HG02973 (cell line): ENCODE data around the gene PITPNM1.
"Not testable (repeated sequence)": the region's sequence is repeated elsewhere in the genome, so short reads cannot be mapped to it uniquely, and the experiment has no call there.

Experiments used
- ATAC-seq: cut with Tn5 transposase; IDR thresholded peaks from one replicate; pipeline ENCODE4 v1.9.1; 2021; ENCODE audit warnings: moderate library complexity; ENCODE audit not compliant: unreplicated experiment

PITPNM1 gene

DNA sequence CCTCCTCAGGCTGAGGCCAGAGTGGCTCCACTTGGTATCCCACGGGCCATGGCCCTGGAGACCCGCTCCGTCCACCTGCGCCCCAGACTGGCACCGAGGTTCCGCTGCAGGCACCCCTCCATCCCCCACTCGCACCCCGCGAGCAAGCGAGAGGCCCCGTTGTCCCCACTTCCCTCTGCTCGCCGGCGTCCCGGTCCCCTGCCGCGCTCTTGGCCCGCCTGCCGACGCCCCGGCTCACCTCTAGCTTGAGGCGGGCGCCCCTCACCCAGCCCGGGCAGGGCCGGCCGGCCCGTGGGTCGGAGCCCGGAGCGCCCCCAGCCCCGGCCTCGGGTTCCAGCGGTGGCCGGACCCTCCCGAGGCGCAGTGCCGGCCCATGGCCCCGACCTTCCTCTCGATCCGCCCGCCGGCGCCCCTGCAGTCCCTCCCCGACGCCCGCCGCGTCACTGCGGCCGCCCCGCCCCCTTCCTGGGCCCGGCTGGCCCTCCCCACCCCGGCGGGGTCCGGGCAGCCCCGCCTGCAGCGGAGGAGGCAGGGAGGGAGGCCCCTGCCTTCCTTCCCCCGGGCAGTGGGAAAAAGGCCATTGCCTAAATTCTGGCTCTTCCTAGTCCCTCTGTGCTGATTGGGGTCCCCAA, at the start of gene PITPNM1:
PITPNM1 (minus strand) TSS at position 414 of the 632 bp plus-strand sequence. CDS start 1,183 bp downstream, outside the sequence.
- ATAC-seq: no peak

DNA sequence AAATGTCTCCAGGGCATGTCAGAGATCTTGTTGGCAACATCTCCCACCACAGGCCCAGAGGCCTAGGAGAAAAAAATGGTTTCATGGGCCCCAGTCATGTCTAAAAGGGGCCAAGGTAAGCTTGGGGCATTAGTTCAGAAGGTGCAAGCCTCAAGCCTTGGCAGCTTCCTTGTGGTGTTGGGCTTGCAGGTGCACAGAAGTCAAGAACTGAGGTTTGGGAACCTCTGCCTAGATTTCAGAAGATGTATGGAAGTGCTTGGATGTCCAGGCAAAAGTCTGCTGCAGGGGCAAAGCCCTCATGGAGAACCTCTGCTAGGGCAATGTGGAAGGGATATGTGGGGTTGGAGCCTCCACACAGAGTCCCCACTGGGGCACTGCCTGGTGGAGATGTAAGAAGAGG, 46.5 kb upstream of the PITPNM1 start:
- not testable (repeated sequence) for ATAC-seq

DNA sequence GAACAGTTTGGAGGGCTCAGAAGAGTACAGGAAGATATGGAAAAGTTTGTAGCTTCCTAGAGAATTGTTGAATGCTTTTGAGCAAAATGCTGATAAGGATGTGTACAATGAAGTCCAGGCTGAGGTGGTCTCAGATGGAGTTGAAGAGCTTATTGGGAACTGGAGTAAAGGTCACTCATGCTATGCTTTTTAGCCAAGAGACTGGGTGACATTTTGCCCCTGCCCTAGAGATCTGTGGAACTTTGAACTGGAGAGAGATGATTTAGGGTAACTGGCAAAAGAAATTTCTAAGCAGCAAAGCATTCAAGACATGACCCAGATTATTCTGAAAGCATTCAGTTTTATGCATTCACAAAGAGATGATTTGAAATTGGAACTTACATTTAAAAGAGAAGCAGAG, 46.0 kb upstream of the PITPNM1 start:
- no peak for ATAC-seq

DNA sequence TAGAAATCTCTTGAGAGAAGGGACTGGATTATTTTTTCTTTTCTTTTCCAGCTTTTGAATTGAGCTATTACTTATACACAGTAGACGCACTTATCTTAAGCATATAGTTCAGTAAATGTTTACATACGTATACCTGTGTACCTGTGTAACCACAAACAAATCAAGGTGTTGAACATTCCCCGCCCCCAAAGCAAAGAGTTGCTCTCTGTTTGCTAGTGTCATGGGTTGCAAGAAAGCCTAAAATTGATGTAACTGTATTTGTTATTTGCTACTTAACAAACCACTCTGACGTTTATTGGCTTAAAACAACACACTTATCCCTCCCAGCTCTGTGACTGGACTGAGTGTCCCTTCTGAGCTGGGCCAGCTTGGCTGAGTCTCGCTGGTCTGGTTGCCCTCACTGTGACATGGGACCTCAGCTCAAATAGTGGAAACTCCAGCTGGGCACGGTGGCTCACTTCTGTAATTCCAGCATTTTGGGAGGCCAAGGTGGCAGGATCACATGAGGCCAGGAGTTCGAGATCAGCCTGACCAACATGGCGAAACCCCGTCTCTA, 43.5 kb upstream of the PITPNM1 start:
- ATAC-seq: no peak

DNA sequence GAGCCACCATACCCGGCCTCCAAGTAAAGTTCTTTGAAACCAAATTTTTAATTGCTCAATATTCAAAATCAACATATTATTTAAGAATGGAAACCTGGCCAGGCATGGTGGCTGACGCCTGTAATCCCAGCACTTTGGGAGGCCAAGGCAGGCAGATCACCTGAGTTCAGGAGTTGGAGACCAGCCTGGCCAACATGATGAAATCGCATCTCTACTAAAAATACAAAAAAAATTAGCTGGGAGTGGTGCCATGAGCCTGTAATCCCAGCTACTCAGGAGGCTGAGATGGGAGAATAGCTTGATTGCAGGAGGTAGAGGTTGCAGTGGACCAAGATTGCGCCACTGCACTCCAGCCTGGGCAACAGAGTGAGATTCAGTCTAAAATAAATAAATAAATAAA, 42.9 kb upstream of the PITPNM1 start:
- ATAC-seq: not testable (repeated sequence)

DNA sequence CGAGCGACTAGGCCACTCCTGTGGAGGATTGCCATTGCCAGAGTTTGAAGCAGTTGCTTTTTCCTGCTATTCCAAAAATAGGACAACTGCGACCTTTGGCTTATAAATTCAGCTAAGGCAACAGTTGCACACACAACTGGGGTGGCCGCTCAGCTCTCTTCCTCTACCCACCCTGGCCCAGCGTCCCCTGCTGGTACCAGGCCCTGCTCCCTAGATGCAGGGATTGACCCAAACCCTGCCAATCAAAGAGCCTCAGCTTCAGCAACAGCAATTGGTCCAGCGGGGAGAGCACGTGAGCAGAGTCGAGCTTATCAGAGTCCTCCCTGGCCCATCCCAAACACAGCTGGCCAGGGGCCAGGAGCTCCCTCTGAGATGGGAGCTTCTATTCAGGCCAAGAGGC, 40.1 kb upstream of the PITPNM1 start:
- no peak for ATAC-seq

DNA sequence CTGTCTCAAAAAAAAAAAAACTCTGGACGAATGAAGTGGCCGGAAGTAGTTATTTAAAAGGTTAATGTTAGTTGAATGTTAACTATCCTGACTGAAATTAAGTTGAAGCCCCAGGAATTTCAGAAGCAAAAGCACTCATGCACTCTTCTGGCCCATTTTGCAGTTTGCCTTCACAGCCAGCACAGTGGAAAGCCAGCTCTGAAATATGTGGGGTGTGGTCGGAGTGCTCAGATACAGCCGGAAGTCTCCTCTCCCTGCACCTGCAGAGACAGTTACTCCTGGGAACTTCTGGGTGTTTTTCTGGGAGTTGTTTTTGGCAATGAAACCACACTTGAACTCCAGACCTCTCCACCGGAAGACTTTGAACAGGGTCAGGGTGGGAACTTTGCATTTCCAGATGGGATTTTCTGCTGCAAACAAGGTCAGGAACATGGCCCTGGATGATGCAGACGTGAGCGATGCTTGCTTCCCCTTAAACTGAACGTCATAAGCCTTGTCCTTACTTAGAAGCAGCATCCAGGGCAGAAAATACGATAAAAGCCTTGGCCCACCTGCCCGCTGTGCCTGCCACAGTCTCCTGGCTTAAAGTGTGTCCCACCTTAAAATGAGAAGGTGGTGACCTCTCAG, 39.6 kb upstream of the PITPNM1 start:
- no peak for ATAC-seq

DNA sequence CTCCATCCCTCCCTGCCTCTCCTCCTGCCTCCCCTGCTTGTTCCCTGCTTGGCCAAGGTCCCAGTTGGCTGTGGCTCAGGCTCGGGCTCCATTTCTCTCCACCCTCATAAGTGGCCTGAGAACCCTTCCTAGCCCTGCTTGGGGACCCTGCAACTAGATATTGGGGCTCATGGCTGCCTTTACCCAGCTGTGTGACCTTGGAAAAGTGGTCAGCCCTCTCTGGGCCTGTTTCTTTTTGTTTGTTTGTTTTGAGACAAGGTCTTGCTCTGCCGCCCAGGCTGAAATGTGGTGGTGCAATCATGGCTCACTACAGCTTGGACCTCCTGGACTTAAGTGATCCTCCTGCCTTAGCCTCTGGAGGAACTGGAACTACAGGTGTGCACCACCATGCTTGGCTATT, 38.4 kb upstream of the PITPNM1 start:
- no peak for ATAC-seq

DNA sequence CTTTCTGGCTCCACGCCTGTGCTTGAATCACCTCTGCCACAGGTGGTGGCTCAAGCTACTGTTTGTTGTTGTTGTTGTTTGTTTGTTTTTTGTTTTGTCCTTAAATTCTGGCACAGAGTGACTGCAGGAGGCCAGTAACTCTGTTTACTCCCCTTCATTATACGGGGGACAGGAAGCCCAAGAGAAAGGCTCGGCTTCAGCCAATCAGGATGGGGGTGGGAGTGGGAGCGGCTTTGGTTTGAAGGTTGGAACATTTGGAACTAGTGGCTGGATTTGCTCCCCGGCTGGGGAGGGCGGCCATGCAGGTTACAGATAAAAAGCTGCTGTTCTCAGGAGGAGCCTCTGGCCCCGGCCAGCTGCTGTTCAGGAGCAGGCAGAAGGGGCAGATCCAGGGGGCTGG, 37.8 kb upstream of the PITPNM1 start:
- no peak for ATAC-seq

DNA sequence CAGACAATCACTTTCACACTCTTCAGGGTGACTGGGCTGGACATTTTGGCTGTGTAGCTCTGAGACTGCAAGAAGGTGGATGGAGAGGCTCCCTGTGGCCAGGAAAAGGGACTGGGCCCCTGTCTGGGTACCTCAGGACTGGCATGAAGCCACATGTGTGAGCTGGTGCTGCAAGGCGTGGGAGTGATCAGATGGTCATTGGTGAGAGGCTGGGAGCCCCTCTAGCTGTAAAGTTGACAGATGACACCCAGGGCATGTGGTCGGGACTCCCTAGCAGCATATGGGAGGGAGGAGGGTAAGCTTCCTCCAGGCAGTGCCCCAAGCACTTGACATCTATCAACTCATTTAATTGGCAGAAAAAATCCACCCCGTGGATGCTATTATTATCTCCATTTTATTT, 37.0 kb upstream of the PITPNM1 start:
- ATAC-seq: no peak

DNA sequence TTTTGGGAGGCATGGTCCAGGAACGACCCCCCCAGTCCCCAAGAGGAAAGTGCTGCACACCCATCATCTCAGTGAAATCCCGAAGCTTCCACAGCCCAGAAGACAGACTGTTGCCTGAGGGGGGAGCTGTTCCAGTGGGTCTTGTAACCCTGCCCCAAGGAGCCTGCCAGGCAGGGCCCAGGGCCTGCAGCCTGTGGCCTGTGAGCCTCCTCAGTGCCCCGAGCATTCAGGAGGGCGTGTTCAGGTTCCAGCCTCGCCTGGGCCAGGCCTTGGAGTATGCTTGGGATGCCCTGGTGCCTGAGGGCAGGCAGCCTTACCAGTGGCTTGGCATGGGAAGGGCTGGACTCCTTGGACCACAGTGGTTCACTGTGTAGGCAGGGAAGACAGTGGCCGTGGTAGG, 36.0 kb upstream of the PITPNM1 start:
- ATAC-seq: no peak

DNA sequence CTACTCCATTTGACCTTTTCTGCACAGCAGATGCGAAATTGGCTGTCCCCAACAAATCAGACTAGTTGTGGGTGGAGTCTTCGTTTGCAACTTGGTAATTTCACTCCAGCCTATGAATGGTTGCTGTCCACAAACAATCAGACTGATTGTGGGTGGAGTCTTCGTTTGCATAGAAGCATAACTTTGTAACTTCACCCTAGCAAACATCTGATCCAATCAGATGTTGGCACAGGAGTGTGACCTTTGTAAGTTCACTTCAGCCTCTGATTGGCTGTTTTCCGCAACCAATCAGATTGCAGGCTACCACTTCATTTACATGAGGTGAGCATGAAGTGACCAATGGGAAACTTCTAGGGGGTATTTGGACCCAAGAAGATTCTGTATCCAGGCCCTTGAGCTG, 34.4 kb upstream of the PITPNM1 start:
- no peak for ATAC-seq

DNA sequence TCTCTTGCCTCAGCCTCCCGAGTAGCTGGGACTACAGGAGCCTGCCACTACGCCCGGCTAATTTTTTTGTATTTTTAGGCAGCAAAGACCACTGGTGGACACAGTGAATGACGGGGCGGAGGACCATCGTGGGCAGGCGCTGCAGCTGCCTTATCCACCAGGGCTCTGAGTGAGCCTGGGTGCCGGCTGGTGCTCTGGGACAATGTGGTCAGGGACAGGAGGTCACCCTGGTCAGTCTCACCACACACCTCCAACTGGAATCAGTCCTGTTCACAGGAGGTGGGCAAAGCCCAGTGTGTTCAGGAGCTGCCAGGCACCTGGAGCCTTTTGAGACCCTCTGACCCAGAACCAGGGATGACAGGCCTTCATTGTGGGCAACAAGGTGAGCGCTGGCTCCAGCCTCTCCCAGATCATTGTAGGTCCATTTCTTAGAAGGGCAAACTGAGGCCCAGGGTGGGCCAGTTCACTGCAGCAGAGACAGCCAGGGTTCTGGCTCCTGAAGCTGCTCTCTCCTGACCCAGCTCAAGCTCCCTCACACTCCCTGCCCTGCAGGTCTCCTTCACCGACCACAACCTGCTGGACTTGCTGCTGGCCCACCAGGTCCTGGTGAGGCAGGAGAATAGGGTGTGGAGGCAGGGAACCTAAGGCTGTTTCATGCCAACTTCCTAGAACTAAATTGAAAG, 33.8 kb upstream of the PITPNM1 start:
- ATAC-seq: no peak

DNA sequence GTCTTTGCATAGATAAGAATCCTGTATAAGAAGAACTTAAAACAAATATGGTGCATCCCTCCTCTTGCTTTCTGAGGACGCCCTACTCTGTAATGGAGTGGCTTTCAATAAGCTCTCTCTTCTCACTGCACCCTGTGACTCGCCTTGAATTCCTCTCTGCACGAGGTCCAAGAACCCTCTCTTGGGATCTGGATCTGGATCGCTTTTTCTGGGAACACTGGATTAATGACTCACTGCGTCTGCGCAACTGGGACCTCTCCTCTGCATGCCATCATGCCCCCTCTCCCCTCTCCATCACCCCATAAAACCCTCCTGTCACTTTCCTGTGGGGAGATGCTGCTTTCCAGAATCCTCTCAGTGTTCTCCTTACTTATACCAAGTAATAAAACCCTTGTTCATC, 33.1 kb upstream of the PITPNM1 start:
- no peak for ATAC-seq

DNA sequence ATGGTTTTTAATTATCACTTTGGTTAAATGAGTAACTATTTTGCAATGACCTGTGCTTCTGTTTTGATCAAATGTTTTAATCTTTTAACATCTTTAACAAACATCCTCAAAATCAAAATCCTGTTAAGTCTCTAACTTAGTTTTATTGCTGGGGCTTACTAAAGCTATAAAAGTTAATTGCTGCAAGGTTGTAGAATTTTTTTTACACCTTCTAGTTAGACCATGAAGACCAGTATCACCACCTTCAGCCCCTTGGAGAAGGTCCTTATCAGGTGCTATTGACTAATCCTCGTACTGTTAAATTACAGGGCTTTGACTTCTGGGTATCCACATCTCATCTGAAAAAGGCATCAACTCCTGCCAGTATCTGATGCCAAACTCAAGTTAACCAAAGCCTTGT, 30.4 kb upstream of the PITPNM1 start:
- no peak for ATAC-seq

DNA sequence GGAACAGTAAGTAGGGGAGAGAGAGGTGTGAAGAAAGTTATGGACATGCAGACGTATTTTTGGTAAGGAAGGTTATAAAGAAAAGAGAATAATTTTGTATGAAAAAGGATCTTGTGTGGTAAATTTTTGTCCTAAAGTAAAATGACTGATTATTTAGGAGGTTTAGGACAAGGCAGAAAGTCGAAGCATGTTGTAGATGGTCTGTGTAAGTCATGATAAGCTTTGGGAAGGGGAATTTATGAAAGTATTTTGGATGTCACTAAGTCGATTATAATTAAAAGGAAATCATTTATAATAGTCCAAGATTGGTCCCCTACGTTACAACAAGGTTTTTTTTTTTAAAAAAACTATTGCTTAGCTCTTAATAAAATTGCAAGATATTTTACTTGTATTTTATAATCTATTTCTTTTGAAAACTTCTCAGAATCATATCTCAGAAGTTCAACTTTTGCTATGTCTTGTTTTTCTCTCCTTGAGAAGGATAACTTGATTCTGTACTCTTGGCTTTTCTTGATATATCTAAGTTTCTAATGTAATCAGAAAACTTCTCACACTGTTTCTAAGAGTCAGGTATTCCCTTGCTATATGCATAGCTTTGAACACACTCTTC, 29.0 kb upstream of the PITPNM1 start:
- no peak for ATAC-seq

DNA sequence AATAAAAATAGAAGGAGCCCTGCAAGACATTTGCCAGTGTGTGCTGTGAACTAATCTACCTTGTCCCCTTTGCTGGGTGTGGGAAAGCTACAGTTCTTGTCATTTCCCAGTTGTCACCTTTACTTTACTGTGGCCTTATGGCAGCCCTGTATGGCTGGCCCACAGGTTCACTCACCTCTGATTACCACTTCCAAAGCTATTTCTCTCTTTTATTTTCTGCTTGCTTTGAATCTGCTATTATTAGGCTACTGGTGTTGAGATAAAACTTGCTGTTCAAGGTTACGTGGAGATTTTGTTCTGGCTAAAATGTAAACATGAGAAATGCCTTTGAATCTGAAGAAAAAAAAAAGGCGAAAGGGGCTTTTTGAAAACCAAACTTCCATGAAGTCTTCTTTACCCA, 27.7 kb upstream of the PITPNM1 start:
- no peak for ATAC-seq

DNA sequence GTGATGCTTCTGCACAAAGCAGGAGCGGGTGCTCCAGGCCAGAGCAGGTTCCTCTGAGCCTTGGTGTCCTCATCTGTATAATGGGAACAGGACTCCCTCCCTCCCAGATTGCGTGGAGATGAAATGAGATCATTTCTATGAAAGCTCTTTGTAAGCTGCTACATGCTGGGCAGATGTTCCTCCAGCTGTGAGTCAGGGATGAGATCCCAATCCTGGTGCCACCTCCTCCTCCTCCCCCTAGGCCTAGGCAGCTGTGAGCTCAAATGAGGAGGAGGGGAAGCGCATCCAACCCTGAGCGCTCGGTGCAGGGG, 25.1 kb upstream of the PITPNM1 start:
- ATAC-seq: no peak

DNA sequence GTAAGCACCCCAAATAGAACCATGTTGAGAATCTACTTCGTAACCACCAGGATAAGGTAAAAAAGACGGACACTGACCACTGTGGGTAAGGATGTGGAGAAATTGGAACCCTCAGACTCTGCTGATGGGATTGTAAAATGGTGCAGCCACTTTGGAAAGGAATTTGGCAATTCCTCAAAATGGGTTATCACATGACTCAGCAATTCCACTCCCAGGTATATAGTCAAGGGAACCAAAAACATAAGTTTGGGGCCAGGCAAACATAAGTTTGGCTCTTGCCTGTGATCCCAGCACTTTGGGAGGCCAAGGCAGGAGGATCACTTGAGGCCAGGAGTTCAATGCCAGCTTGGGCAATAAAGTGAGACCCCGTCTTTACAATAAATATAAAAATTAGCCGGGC, 23.2 kb upstream of the PITPNM1 start:
- ATAC-seq: no peak

DNA sequence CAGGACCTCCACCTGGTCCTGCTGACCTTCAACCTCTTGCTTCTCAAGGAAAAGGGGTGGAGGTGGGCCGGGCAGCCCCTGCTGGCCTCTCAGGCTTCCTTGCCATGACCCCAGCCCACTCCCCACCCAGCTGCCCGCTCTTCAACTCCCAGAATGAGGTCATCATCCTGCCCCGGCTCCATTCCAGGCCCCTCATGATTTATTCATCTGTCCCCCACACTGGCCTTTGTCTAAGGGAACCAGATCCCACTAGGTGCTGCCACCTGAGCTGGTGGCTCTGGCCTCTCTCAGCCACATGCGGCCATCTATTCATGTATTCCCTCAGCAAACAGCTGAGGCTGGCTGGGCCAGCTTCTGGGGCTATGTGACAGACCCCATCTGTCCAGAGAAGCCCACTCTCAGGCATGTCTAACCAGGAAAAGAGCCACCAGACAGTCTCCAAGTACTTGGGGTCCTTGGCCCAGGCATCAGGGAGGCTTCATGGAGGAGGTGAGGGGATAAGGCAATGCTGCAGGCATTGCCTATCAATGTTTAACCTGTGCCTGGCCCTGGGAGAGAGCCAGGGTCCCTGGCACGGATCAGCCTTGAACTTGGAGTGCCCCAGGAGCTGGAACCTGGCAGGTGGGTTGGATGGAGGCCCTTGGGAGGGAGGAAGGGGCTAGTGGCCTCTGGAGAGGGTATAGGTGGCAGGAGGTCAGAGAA, 20.3 kb upstream of the PITPNM1 start:
- ATAC-seq: no peak

DNA sequence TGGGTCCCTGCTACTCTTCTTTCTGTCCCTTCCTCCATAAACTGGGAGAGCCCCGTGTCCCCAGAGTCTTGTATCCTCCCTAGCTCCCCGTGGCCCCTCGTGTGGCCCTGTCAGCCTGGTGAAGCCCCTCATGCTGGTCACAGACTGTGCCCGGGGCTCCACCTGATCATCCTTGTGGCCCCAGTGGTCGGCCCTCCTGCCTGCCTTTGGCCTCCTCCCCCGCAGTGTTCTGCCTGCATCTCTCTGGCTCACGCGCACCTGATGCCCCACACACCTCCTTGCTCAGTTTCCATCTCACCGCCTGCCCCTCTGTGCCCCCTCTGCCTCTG, 19.3 kb upstream of the PITPNM1 start:
- ATAC-seq: no peak
